ENCODE data around the gene HERC2. TPM values are rescaled to one million over a fixed set of nuclear protein-coding genes. Genes with fewer than 3 reads are reported as not detected.
A peak's percentile ranks its signal among the peaks of the same experiment; 100 is the strongest.

HERC2 gene
- total RNA-seq, 4 donors from 2014 or later, result 59.3 to 88.1 (median 71.0) TPM

GRCh38 chr15:28118083-28118482 lies 203.9 kb downstream of the HERC2 start:
- no peak for DNase-seq
- H3K27me3 ChIP-seq, result no peaks in the 10 kb centered on the region
- intact Hi-C loops (cut with DNase I), result no loop called here
- no peaks in the 10 kb centered on the region for H3K9me3 ChIP-seq
- no peak overlapping the region for H3K27ac ChIP-seq
- TF ChIP-seq CTCF (IDR thresholded peaks at IDR 0.05) (no peak), POLR2A (IDR thresholded peaks at IDR 0.05) (no peak)
- H3K36me3 ChIP-seq, result peaks cover 18 to 26% of the 10 kb centered on the region in 2 donors
- H3K4me3 ChIP-seq (replicated peaks in 1 of 3), result no peak overlapping the region
- peaks cover 12 to 26% of the 10 kb centered on the region in 2 donors for H3K4me1 ChIP-seq
- WGBS, 2 donors, result 92 to 94% methylated on average over 11 of the region's 11 CpGs

DNA sequence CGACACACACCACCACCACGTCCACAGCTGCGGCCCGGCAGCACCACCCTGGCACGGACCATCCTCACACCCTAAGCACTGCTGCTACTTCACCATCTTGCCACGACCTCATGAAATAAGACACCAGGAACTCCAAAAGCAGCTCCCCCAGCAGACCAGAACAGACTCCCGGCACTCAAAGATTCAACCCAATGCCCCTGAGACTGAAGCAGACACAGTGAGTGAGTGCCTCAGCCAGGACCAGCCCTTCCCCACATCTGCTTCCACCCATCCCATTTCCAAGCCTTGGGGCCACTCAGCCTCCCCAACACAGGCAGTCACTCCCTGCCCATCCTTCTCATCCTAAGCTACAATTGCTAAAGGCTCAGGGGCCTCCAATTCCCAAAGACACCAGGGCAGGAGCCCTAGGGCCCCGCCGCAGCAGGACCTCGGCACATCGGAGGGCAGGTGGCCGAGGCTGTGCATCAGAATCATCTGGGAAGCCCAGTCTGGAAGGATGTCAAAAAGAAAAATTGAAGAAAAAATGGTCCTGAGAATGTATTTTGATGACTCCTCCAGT lies 204.5 kb downstream of the HERC2 start:
- no peak for DNase-seq
- Histone ChIP-seq H3K36me3 (peaks cover 23 to 31% of the 10 kb centered on the region in 2 donors), H3K27me3 (no peaks in the 10 kb centered on the region), H3K9me3 (no peaks in the 10 kb centered on the region), H3K4me3 (replicated peaks in 1 of 3) (no peak overlapping the region), H3K27ac (no peak overlapping the region), H3K4me1 (peaks cover 12 to 26% of the 10 kb centered on the region in 2 donors)
- TF ChIP-seq CTCF (IDR thresholded peaks at IDR 0.05) (no peak), POLR2A (IDR thresholded peaks at IDR 0.05) (no peak)
- intact Hi-C loops (cut with DNase I), result no loop called here
- WGBS, 2 donors, result 93 to 94% methylated on average over 12 of the region's 12 CpGs

- Histone ChIP-seq H3K9me3 (no peaks in the 10 kb centered on the region), H3K36me3 (peaks cover 26 to 38% of the 10 kb centered on the region in 2 donors), H3K4me1 (peaks cover 12 to 26% of the 10 kb centered on the region in 2 donors), H3K4me3 (replicated peaks in 1 of 3) (no peak overlapping the region), H3K27me3 (no peaks in the 10 kb centered on the region), H3K27ac (no peak overlapping the region)
- WGBS, 2 donors, result 90 to 91% methylated on average over 31 to 39 of the region's 42 CpGs
- no peak for DNase-seq
- TF ChIP-seq POLR2A (IDR thresholded peaks at IDR 0.05) (no peak), CTCF (IDR thresholded peaks at IDR 0.05) (no peak)
- intact Hi-C loops (cut with DNase I), result no loop called here
Measured at GRCh38 chr15:28116521-28117431, 205.2 kb downstream of the HERC2 start.

GRCh38 chr15:28115871-28116270 lies 206.1 kb downstream of the HERC2 start:
- WGBS, 2 donors, result 87 to 90% methylated on average over 13 of the region's 13 CpGs
- DNase-seq, result no peak
- Histone ChIP-seq H3K27me3 (no peaks in the 10 kb centered on the region), H3K4me3 (replicated peaks in 1 of 3) (no peak overlapping the region), H3K4me1 (peaks cover 12 to 26% of the 10 kb centered on the region in 2 donors), H3K36me3 (peaks cover 29 to 41% of the 10 kb centered on the region in 2 donors), H3K27ac (peak overlapping the region in 2 of 3 donors; percentile 0 to 56), H3K9me3 (no peaks in the 10 kb centered on the region)
- TF ChIP-seq CTCF (IDR thresholded peaks at IDR 0.05), result no peak
- no peak for TF ChIP-seq POLR2A (IDR thresholded peaks at IDR 0.05)
- intact Hi-C loops (cut with DNase I), result no loop called here
